ENCODE measurements around the gene UFD1. TPM values are rescaled to one million over a fixed set of nuclear protein-coding genes. Genes with fewer than 3 reads are reported as not detected.

The UFD1 gene
- total and polyA plus RNA-seq, 12 donors: 31.5 to 79.4 (median 43.5) TPM

- Histone ChIP-seq H3K9me3 (peaks cover 0 to 3% (median 0%) of the 10 kb centered on the region in 11 donors), H3K36me3 (peaks cover 0 to 12% (median 0%) of the 10 kb centered on the region in 9 donors), H3K4me1 (peaks cover 0 to 42% (median 14%) of the 10 kb centered on the region in 9 donors), H3K27ac (peak overlapping the region in 2 of 10 donors; percentile 3 to 10), H3K4me3 (no peak overlapping the region), H3K27me3 (peaks cover 13 to 22% (median 16%) of the 10 kb centered on the region in 7 donors)
- no peak for TF ChIP-seq CTCF (IDR thresholded peaks at IDR 0.05)
- DNase-seq: no peak
- ATAC-seq: peak in 1 of 8 donors; percentile 9
- WGBS, 2 donors: 78 to 82% methylated on average over 17 of the region's 17 CpGs
- intact Hi-C loops (cut with DNase I): no loop called here
Measured at GRCh38 chr22:19519041-19519926, 40.3 kb upstream of the UFD1 start.

GRCh38 chr22:19518635-19519034, 39.6 kb upstream of the UFD1 start:
- DNase-seq: no peak
- peak in 1 of 8 donors; percentile 16 for ATAC-seq
- no peak overlapping the region for H3K4me3 ChIP-seq
- no peak for TF ChIP-seq CTCF (IDR thresholded peaks at IDR 0.05)
- H3K27me3 ChIP-seq: peaks cover 7 to 16% (median 9%) of the 10 kb centered on the region in 7 donors
- 87 to 89% methylated on average over 10 of the region's 10 CpGs for WGBS, 2 donors
- H3K36me3 ChIP-seq: peaks cover 0 to 16% (median 0%) of the 10 kb centered on the region in 9 donors
- no peak overlapping the region for H3K27ac ChIP-seq
- intact Hi-C loops (cut with DNase I): no loop called here
- peaks cover 0 to 10% (median 0%) of the 10 kb centered on the region in 11 donors for H3K9me3 ChIP-seq
- peaks cover 0 to 35% (median 8%) of the 10 kb centered on the region in 9 donors for H3K4me1 ChIP-seq

- peaks cover 0 to 16% (median 0%) of the 10 kb centered on the region in 11 donors for H3K9me3 ChIP-seq
- DNase-seq: no peak
- H3K4me3 ChIP-seq: no peak overlapping the region
- no peak for ATAC-seq
- H3K4me1 ChIP-seq: peaks cover 0 to 30% (median 8%) of the 10 kb centered on the region in 9 donors
- H3K27ac ChIP-seq: no peak overlapping the region
- intact Hi-C loops (cut with DNase I): no loop called here
- WGBS, 2 donors: 83 to 89% methylated on average over 12 of the region's 12 CpGs
- peaks cover 0 to 16% (median 0%) of the 10 kb centered on the region in 9 donors for H3K36me3 ChIP-seq
- no peak for TF ChIP-seq CTCF (IDR thresholded peaks at IDR 0.05)
- H3K27me3 ChIP-seq: peaks cover 1 to 10% (median 4%) of the 10 kb centered on the region in 7 donors
Measured at GRCh38 chr22:19517919-19518611, 39.1 kb upstream of the UFD1 start.

- Histone ChIP-seq H3K27me3 (peaks cover 0 to under 1% (median 0%) of the 10 kb centered on the region in 7 donors), H3K4me1 (peaks cover 0 to 20% (median 5%) of the 10 kb centered on the region in 9 donors), H3K27ac (no peak overlapping the region), H3K4me3 (no peak overlapping the region), H3K9me3 (peaks cover 0 to 20% (median 0%) of the 10 kb centered on the region in 11 donors), H3K36me3 (peaks cover 0 to 20% (median 0%) of the 10 kb centered on the region in 9 donors)
- intact Hi-C loops (cut with DNase I): no loop called here
- TF ChIP-seq CTCF (IDR thresholded peaks at IDR 0.05): no peak
- 95 to 96% methylated on average over 10 of the region's 10 CpGs for WGBS, 2 donors
- DNase-seq: no peak
- ATAC-seq: no peak
Measured at GRCh38 chr22:19517171-19517500, 38.1 kb upstream of the UFD1 start.

All from heart right ventricle (tissue), 16 donors.